CD4-positive, alpha-beta T cell treated with Interleukin-21 for 1 hour (primary cell): ENCODE measurements around the gene OR5K3.
"Not testable (repeated sequence)": the region's sequence is repeated elsewhere in the genome, so short reads cannot be mapped to it uniquely, and the experiment has no call there.

Source experiments
- DNase-seq: peaks from one replicate; pipeline ENCODE4 v3.0.0-alpha.2; 2020

The OR5K3 gene, protein sequence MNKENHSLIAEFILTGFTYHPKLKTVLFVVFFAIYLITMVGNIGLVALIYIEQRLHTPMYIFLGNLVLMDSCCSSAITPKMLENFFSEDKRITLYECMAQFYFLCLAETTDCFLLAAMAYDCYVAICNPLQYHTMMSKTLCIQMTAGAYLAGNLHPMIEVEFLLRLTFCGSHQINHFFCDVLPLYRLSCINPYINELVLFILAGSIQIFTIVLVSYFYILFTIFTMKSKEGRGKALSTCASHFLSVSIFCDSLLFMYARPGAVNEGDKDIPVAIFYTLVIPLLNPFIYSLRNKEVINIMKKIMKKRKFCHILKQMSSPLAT

DNA sequence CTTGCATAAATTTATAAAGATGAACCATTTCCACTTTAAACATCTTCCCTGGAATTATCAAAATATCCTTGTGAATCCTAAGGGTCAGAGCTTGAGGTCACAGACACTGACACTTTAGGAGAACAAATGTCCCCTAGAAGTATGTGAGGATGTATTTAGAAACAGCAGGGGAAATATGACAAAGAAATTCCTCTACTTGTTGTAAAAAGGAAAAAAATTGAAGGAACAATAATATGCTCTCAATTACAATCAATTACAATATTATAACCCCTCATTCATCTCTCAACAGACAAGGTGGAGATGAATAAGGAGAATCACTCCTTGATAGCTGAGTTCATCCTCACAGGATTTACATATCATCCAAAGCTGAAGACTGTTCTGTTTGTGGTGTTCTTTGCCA lies at the start of gene OR5K3:
Gene OR5K3 (plus strand): TSS at position 301 of the 400 bp plus-strand sequence. CDS start 0 bp downstream, at position 301.
- DNase-seq = no peak

DNA sequence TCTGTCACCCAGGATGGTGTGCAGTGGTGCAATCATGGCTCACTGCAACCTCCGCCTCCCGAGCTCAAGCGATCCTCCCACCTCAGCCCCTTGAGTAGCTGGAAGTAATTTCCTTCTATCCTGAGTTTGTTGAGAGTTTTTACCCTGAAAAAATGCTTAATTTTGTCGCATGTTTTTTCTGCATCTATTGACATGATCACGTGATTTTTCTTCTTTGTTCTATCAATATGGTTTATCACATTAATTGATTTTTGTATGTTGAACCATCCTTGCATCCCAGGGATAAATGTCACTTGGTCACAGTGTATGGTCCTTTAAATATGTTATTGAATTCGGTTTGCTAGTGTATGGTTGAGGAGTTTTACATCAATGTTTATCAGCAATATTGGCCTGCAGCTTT lies 48.7 kb upstream of the OR5K3 start:
- no peak for DNase-seq

DNA sequence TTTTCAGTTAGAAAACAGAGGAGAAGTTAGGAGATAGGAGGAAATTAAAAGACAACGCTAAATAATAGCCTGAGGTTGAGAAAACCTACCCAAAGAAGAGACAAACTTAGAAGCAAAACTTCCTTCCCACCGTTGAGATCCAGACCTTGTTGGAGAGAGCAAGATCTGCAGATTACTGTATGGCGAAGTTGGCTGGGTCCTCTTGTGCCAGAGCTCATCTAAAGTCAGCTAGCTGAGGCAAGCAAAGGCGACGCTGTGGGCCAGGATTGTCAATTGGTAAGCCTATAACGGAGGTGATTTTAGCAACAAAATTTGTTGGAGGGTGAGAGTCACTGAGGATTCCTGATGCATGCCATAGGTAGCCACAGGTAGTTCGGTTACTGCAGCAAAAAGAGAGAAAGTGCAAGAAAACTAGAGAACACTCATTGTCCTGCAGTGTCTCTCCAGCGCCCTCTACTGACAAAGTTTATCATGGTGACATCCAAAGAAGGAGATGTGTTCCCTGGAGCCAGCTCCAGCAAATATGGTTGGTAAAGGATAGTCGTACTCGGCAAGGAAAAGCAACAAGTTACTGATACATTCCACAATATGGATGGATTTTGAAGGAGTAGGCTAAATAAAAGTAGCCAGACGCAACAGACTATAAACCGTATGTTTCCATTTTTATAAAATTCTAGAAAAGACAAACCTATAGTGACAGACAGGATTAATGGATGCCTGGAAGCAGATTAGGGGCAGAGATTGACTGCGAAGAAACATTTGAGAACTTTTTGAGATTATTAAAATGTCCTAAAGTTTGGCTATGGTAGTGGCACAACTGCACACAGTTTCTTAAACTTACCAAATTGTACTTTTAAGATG lies 46.6 kb upstream of the OR5K3 start:
- DNase-seq = peak; percentile 53

DNA sequence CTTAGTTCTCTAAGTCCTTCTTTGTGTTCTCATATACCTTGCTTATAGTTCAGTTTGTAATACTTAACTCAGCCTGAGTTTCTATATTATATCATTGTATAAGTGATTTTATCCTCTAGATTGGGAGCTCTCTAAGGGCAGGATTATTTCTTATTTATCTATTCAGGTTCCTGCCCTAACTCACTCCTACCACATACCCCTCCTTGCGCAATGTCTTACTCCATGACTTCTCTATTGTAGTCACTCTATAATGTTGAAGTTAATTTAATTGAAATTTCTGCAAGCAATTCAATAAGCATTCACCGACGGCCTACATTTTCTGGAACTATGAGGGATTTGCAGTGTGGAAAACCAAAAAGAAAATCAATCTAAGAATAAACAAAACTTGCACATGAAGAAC lies 40.4 kb upstream of the OR5K3 start:
- DNase-seq = no peak

DNA sequence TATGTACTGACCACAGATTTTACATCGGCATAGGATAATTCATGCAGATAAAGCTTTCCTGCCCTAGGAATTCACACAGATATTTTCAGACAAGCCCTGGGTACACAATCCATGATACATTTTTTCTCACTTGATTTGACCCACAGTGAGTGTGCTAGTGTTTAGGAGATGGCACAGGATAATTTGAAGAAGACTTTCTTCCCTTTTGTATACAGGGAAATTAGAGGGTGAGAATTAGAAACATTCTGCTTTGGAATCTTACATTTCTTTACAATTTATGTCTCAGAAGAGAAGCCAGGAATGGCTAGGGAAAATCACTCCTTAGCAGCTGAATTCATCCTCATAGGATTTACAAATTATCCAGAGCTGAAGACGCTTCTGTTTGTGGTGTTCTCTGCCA lies 36.9 kb upstream of the OR5K3 start, which contains the start of gene OR5K4:
Gene OR5K4 (plus strand): TSS at position 301 of the 400 bp plus-strand sequence. CDS start 0 bp downstream, at position 301.
- no peak for DNase-seq

DNA sequence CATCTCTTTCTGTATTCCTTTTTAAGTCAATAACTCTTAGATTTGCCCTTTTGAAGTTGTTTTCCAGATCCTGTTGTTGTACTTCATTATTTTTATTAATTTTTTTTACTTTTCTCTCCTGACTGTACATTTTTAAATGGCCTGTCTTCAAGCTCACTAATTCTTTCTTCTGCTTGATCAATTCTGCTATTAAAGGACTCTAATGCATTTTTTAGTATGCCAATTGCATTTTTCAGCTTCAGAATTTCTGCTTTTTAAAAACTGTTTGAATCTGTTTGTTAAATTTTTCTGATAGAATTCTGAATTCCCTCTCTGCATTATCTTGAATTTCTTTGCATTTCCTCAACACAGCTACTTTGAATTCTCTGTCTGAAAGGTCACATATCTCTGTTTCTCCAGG lies 31.2 kb upstream of the OR5K3 start:
- DNase-seq = no peak

DNA sequence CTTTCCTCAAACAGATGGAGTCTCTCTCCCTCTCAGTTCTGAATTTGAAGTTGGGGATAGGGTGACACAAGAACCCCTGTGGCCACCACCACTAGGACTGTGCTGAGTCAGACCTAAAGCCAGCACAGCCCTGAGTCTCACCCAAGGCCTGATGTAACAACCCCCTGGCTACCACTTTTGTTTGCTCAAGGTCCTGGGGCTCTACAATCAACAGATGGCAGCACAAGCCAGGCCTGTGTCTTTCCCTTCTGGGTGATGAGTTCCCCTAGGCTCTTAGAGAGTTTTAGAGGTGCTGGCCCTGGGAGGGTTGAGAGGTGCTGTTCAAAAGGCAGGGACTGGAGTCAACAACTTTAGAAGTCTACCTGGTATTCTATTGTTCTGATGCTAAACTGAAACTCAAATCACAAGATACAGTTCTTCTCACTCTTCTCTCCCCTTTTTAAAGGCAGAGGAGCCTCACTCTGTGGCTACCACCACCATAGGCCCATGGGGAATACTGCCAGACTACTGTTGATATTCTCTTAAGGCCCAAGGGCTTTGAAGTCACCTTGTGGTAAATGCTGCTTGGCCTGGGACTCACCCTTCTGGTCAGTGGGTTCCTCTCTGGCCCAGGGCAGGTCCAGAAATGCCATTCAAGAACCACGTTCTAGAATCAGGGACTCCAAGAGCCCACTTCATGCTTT lies 30.3 kb upstream of the OR5K3 start:
- peak; percentile 2 for DNase-seq

DNA sequence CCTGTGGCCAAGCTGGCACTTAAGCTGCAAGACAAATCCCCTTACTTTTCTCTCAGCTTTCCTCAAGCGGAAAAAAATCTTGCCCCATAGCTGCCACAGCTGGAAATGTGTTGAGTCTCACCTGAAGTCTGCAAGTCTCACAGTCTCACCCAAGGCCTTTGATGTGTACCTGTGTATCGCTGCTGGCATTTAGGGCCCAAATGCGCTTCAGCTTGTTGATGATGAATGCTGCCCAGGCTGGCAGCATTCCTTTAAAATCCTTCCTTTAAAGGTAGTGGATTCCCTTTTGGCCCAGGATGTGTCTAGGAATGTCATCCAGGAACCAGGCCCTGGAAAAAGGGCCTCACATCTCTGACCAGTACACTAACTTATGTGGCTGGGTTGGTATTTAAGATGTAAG lies 29.8 kb upstream of the OR5K3 start:
- DNase-seq = no peak

DNA sequence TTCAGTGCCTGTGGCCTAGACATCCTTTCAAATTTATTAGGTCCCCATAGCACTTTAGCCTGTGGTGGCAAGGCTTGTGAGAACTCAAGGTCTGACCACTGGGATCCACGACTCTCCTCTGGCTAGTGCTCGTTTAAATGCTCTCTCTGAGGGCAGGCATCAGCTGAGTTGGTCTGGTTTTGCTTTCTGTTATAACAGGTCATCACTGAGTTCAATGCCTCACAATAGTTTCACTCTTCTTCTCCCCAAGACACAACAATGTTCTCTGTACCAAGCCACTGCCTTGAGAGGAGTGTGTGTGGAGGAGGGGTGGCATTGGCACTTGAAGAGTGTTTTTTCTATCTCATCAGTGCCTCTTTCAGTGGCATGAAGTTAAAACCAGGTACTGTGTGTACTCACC lies 29.2 kb upstream of the OR5K3 start:
- no peak for DNase-seq

DNA sequence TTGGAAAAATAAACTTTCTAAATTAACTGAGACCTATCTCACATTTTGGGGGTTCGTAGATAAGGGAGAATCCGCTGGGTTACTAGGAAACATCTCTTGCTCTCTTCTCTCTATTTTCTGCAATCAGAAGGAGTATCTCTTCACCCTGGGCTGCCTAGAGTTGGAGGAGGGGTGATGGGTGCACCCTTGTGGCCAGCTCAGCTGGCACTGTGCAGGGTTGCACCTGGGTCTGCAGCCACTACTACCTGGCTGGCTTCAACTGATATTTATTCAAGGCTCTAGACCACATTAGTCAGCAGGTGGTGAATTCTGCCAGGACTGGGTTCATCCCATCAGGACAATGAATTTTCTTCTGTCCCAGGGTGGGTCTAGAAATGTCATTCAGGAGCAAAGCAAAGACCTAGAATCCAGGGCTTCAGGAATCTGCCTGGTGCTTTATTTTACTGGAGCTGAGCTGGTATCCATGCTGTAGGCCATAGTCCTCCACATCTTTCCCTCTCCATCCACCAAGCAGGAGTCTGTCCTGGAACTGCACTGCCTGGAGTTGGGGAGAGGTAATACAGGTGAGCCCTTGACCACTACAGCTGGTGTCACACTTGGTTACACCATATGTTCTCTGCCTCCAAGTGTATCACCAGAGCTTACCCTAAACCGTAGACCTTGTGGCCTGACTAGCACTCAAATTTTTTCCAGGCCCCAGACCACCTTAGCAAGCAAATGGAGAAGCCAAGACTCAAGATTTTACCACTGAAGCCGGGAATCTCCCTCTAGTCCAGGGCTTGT lies 22.8 kb upstream of the OR5K3 start:
- no peak for DNase-seq

DNA sequence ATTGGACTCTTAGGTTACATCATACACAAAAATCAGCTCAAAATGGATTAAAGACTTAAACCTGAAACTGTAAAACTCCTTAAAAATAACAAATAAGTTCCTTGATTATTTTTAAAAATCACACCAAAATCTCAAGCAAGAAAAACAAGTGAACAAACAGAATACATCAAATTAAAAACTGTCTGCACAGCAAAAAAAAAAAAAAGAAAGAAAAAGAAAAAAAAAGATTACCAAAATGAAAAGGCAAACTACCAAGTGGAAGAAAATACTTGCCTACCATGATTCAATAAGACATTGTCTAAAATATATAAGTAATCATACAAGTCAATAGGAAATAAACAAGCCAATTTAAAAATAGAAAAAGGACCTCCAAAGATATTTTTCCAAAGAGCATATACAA lies 19.3 kb upstream of the OR5K3 start:
- DNase-seq = no peak

DNA sequence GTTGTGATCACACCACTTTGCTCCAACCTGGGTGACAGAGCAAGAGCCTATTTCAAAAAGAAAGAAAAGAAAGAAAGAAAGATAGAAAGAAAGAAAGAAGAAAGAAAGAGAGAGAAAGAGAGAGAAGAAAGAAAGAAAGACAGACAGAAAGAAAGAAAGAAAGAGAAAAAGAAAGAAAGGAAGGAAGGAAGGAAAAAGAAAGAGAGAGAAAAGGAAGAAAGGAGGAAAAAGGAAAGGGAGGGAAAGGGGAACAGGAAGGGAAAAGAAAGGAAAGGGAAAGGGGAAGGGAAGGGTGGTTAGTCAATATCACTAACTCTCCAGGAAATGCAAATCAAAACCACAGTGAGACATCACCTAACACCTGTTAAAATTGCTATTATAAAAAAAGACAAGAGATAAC lies 18.6 kb upstream of the OR5K3 start:
- DNase-seq = no peak

DNA sequence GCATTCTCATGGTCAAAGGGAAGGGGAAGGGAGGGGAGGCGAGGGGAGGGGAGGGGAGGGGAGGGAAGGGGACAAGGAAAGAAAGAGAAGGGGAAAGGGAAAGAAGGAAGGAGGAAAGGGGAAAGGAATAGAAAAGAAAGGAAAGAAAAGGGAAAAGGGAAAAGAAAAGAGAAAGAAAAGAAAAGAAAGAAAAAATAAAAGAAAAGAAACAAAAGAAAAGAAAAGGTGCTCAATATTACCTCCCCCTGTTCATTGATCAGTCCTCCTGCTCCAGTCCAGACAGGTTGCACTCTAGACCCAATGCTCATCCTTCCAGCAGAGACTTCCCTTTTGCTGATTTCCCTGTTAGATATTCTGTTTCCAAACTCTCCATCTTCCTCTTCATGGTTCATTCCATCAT lies 18.0 kb upstream of the OR5K3 start:
- no peak for DNase-seq

DNA sequence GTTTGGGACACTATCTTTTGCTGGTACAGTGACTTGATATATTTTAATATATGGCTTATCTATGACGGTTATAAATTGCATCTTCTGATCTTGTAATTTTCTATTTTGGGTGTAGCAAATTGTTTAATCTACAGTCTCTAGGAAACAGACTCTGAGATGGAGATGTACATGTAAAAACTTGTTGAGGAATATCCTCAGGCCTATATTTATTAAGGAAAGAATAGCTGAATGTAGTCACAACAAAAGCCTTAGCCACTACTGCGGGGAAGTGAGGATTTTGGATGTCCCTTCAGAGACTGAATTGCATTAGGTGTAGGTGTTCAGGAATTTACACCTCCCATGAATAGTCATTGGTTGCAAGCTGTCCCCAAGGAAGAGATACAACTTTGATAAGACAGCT lies 13.8 kb upstream of the OR5K3 start:
- DNase-seq = no peak

DNA sequence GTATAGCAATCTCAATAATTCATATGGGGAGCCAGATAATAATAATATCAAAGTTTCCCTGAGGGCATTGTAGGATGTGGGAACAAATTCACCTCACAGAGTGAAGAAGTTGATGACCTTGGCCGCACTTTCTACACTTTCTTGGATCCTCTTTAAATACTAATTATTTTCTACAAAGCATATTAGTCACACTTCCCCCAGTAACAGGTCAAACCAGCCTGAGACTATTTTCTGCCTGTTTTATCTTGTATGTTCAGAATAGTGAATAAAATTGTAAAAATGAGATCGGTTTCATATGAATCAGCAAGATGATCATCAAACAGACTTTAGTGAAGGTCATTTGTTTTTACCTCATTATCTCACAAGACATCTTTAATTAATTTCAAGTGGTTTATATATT lies 2.3 kb upstream of the OR5K3 start:
- no peak for DNase-seq

DNA sequence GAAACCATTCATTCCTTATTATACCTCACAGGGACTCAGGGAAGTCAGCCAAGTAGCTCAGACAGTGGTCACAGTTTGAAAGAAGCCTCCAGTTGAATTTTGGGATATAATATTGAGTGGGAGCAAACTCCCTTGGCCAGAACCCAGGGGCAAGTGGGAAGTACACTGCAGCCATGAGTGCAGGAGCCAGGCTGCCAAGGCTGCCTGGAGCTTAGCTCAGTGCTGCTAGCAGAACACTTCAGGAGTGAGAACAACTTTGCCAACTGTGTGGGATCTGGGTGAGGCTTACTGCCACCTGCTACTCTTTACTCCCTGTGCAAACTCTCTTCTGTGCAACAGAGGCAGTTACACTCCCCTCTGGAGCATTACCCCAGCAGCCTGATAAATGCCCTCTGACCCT lies 4.6 kb downstream of the OR5K3 start:
- no peak for DNase-seq

DNA sequence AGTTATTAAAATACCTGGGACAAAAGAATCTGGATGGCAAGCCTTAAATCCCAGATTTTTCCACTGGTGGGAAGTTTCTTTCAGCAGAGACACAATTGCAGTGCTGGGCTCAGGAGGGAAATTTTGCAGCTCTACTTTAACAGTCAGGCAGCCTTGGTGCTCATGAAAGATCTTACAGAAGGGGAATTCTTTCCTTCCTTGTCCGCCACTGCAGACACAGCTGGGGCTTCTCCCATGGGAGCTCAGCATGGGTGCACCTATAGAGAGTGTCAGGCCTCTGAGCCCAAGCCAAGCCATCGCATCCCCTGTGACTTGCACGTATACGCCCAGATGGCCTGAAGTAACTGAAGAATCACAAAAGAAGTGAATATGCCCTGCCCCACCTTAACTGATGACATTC lies 6.0 kb downstream of the OR5K3 start:
- not testable (repeated sequence) for DNase-seq

DNA sequence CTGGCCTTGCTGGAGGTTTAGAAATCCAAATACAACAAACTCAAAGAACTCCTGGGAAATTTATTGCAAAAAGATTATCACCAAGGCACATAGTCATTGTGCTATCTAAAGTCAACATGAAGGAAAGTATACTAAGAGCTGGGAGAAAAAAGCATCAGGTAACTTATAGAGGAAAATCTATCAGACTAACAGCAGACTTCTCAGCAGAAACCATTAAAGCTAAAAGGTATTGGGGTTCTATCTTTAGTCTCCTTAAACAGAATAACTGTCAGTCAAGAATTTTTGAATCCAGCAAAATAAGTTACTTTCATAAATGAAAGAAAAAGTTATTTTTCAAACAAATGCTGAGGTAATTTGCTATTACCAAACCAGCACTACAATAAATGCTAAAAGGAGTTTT lies 8.0 kb downstream of the OR5K3 start:
- DNase-seq = no peak

DNA sequence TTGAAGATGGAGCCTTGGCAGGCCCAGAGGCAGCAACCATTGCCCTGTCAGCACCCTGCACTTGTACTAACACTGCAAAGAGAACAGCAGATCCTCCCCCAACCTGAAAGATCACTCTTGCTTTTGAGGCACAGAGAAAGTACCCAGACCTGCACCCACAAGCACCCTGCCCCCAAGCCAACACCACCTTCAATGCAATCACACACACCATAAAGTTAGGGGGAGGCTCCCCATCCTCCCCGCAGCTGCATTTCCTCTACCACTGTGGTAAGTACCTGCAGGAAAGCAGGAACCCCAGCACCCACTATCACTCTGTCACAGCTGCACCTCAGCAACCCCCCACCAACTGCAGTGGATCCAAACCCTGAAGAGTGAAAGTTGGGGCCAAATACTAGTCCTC lies 12.0 kb downstream of the OR5K3 start:
- no peak for DNase-seq

DNA sequence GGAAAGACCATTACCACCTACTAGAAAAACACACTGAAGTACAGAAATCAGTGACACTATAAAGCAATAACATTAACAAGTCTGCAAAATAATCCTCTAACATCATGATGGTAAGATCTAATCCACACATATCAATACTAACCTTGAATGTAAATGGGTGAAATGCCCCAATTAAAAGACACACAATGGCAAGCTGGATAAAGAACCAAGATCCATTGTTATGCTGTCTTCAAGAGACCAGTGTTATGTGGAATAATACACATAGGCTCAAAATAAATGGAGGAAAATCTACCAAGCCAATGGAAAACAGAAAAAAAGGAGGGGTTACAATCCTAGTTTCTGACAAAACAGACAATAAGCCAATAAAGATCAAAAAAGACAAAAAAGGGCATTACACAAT lies 13.5 kb downstream of the OR5K3 start:
- DNase-seq = no peak

DNA sequence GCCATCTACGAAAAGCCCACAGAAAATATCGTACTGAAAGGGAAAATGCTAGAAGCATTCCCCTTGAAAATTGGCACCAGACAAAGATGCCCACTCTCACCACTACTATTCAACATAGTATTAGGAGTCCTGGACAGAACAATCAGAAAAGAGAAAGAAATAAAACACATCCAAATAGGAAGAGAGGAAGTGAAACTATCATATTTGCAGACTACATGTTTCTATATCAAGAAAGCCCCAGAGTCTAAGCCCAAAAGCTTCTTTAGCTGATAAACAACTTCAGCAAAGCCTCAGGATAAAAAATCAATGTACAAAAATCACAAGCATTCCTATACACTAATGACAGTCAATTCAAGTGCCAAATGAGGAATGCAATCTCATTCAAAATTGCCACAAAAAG lies 15.6 kb downstream of the OR5K3 start:
- DNase-seq = no peak

DNA sequence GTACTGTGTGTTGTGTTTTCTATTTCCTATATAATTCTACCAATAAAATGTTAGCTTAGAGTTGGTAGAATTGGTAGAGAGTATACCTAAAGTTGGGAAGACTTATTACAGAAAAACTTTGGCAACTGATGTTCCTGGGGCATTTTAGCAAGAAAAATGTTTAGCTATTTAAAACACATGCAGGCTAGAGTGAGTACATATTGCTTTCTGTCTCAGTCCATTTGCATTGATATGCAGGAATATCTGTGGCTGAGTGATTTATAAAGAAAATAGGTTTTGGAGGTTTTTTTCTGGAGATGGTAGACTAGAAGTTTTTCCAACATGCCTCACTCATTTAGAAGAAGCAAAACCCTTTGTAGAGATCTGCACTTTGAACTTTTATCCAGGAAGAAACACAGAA lies 42.1 kb downstream of the OR5K3 start:
- DNase-seq = no peak

DNA sequence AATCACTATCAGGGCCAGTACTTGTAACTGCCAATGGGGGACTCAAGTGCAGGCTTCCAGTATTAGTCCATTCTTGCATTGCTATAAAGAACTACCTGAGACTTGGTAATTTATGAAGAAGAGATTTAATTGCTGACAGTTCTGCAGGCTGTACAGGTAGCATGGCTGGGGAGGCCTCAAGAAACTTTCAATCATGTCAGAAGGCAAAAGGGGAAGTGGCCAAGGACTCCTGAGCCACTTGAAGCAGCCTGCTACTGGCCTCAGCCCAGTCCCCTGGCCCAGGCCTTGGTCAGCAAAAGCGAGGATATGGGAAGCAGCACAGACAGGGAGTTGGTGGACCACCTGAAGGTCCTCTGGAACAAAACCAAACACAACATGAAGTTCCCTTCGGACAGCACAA lies 43.3 kb downstream of the OR5K3 start:
- DNase-seq = no peak
